GM19193 (cell line): ENCODE data around the gene BCL2.

Experiments used
- POLR2A ChIP-seq: IDR thresholded peaks from 4 replicates; pipeline ENCODE4 v1.6.1; 2011; ENCODE audit not compliant: insufficient read depth, insufficient read length; ENCODE audit errors: extremely low read depth

The BCL2 gene

DNA sequence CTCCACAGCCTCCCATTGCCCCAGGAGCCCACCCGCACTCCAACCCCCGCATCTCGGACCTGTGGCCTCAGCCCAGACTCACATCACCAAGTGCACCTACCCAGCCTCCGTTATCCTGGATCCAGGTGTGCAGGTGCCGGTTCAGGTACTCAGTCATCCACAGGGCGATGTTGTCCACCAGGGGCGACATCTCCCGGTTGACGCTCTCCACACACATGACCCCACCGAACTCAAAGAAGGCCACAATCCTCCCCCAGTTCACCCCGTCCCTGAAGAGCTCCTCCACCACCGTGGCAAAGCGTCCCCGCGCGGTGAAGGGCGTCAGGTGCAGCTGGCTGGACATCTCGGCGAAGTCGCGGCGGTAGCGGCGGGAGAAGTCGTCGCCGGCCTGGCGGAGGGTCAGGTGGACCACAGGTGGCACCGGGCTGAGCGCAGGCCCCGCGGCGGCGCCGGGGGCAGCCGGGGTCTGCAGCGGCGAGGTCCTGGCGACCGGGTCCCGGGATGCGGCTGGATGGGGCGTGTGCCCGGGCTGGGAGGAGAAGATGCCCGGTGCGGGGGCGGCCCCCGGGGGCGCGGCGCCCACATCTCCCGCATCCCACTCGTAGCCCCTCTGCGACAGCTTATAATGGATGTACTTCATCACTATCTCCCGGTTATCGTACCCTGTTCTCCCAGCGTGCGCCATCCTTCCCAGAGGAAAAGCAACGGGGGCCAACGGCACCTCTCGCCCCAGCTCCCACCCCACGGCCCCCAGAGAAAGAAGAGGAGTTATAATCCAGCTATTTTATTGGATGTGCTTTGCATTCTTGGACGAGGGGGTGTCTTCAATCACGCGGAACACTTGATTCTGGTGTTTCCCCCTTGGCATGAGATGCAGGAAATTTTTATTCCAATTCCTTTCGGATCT, 1.3 kb downstream of the BCL2 start:
- peak; percentile 83 for TF ChIP-seq POLR2A

DNA sequence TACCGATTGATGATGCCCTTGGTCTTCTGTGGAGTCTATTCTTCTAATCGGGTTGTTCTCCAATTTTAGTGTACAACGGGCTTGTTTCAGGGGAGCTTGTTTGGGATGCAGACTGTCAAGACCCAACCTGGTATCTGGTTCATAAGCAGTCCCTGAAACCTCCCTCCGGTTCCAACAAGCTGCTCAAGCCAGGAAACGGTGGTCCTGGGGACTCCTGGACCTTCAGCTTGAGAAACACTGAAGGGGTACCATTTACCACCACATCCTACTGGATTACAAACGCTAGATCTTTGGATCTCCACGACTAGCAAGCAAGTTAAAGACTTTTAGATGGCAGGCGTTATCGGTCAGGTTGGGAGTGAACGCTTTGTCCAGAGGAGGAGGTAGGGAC, 2.0 kb downstream of the BCL2 start:
- no peak for TF ChIP-seq POLR2A

DNA sequence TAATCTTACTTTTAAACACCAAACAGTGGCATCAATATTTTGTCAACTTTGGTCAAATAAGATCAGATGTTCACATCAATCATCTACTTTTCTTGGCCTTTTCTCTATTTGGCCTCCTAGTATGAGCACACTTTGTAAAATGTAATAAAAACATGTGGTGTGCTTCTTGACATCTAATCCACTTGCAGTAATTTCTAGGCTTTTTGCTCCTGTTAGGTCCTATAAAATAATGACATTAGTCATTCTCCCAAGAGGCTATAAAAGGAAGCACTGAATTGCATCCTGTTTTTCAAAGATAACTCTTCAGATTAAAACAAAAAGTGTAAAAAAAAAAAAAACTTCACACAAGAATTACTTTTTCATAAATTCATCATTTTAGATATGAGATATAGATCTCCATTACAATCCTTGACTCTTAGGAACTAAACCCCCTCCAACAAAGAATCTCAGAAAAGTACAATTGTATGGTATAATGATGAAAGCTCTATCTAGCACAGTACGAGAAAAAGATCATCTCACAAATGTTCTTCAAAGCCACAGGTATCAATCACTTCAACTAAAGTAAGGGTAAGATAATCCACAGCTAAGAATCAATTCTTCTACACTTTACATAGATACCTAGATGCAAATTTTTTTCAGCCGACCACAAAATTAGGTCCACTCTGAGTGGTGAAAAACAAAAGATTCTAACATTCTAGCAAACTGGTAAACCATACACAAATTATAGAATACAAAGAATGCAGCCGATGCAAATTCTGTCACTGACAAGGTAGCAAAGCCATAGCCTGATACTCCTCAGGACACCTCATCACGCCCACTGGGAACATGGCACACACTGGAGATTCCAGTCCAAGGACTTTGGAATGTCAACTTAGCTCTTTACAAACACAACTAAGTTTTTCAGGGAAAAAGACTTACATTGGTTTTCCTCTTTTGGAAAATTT, 2.7 kb downstream of the BCL2 start:
- TF ChIP-seq POLR2A, result peak; percentile 50

DNA sequence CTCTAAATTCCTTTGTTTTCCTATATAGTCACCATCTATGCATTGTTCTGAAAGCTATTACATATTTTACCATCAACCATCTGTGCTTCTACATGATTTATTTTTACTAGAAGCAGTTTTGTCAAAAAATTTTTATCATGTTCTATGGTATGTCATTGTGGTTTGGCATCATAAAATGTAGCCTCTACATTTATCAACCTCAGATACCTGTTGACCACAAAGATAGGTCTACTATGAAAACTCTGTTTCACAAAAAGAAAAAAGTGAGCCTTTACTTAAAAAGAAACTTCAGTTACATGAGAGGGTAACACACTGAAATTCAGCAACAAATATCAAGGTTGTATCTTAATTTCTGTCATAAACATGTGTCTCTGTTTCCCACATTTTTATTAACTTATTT, 3.7 kb downstream of the BCL2 start:
- TF ChIP-seq POLR2A, result no peak

DNA sequence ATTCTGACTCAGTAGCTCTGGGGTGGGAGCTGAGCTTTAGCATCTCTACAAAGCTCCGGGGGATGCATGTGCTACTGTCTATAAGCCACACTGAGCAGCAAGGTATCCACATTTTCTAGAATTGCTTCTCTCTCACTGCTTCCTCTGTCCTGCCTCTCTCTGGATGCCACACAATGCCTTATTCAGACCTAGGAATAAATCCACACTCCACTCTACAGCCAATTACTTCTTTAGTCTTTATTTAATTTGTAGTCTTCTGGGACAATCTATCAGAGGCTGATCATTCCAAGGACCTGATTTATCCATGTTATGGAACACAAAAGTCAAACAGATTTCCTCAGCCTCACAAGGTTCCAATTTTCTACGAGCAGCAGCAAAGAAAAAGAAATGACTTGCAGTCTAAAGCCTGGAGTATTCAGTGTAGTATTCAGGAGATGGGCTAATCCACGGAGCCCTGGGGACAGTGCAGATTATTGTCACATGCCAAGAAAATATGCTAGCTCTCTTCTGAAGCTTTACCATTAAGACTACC, 4.4 kb downstream of the BCL2 start:
- no peak for TF ChIP-seq POLR2A

DNA sequence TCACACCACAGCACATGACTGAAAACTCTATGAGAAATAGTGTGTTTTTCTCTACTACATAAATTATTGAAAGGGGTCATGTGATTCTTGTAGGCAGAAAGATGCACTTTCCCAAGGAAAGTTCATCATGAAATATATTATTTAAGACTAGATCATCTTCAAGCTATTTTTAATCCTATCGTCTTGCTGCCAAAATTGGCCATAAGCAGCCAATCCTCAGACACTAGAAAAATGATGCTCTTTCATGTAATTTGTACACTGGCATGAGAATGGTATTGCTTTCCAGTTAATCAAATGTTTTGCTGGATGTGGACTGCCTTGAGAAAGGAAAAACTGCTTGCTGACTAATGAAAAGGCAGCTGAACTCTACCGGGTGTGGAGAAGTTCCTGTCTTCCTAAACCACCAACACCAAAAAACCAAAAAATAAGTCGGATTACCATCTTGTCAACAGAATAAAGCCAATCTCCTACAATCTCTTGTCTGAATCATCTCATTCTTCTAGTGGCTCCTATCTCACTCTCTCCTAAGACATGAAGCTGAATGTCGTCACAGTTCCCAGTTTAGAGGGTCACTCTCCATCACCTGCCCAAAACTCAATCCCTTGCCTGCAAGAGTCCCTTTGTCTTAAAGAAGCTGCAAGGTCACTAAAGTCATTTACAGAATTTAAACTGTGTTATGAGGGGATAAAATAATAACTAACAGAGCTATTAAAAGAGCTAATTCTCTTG, 5.3 kb downstream of the BCL2 start:
- no peak for TF ChIP-seq POLR2A

DNA sequence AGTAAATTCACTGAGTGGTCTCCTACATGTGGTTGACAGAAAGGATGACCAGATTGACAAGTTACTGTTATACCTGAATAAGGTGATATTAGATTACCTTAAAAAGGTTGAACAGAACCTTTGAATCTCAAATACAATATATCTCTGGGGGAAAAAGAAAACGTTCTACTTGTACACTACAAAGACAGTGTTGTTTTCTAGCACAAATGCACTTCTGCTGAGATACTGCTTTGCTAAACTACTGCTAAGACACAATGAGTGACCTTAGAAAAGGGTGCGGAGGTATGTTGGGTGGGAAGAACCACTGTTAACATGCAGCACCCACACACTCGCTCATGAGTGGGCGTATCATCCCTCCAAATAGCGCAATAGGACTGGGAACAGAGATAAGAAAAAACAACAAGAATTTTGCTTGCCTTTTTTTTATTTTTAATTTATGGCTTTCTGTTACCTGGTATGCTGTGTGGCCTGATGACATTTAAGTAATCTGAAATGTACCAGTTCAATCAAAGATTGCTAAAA, 6.1 kb downstream of the BCL2 start:
- TF ChIP-seq POLR2A, result no peak

DNA sequence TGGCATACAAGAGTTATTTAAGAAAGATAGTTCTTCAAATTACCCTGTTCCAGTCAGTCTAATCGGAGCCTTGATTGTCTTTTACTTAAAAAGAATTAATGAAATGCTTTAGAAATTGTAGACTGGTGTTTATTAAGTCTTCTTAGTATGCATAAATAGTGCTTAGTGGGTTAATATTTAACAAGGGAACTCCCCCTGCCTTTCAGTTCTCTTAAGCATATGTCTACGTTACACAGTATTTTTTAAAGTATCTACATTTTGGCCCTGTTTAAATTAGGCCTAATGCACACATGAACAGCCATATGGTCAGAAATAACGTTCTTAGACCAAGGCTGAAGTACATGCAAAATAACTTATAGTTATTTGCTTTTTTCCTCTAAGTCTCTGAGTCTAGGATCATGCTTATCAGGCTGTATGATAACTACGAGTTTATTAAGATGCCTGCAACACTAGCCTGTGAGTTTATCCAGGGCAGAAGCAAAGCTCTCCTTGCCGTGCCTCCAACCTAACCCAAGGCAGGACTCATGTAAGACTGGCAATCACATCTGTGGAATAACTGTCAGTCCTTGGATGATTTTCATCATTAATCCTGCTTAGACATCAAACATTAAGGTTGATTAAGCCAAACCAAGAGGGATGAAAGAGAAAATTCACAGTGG, 6.7 kb downstream of the BCL2 start:
- TF ChIP-seq POLR2A, result peak; percentile 10

DNA sequence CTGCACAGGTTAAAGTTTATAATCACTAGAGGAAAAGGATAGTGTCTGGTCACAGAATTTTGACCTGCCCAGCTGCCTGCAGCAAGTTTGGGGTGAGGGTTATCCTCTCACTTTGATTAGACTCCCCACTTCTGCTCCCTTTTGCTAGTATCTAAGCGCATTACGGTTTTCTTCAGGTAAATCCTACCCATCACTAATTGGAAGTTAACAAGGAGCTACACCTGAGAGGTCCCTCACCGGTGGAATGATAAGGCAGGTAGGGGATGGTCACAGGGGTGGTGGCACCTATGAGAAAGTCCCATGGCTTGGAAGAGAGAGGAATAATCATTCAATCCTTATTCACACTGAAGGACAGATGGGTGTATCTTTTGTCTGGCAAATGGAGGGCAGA, 7.6 kb downstream of the BCL2 start:
- TF ChIP-seq POLR2A, result peak; percentile 45

DNA sequence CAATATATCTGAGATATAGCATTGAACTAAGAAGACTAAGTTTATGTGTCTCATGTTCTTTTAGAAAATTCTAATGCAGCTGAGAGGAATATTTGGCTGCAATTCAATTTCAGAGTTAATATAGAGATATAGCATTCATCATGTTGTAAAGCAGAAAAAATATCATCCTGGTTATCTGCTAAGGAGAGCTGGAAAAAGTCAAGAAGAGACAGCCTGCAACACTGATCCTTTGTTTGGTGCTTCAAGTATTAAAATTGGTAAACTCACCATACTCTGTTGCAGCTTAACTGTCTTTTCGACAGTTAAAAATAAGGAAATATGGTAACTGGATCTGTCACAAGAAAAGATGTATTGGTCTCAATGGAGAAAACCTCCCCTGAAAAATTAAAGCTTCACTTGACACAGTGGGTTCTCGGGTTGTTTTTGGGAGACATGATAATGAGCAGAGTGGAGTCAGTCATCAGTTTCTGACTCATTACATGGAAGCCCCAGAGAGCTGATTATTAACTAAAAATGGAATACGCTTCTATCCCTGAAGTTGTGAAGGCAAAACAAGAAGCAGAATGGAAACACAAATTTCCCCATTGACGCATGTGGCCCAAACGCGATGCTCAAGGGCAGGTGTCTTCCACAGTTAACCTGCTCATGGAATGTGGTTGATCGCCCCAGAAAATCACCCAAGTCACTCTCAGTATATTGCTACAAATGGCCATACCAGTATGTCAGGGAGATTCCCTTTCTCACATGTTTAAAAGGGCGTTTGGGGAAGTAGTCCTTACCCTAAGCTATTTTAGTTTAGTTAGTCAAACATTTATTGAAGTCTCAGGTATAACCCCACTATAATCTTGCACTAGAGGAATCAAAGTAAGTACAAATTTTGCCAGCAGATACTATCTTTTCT, 8.2 kb downstream of the BCL2 start:
- TF ChIP-seq POLR2A, result no peak

DNA sequence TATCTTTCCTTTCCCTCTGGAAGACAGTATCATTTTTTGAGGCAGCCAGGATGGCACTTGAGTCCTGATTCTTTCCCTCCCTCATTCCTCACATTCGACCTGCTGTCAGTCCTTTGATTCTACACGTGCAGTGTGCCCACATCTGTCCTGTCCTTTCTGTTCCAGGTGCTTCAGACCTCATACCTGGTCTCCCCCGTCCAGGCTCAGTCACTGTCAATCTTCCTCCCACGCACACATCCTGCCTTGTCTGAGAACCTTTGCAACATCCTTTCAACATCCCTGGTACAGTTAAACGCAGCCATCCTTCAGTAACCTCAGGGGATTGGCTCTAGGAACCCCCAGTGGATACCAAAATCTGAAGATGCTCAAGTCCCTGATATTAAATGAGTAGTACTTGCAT, 10.1 kb downstream of the BCL2 start:
- no peak for TF ChIP-seq POLR2A

DNA sequence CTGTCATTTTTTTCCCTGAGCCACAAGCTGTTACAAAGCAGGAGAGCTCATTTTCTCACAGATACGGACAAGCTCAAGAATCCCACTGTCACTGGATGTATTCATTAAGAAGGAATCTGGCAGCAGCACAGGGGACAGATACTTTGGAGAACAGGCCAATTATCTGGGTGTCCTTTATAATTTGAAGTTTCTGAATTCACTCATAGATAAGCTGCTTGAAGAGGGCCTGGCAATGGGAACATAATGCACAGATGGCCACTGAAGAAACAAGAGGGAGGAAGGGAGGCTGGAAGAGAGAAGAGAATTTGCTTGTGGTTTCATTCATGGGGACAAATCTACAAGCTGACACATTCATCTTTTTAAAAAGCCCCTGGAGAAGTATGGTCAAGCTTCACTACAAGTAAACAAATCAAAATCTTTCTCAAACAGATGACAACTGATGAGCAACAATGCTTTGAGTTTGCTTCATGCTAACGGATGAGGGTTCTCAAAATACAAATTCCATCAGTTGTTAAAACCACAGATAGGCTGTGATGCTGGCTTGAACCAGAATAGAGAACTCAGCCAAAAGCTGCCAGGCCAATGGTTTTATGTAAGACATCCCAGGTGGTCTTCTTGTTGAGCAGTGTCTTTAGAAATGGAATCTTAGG, 11.9 kb downstream of the BCL2 start:
- TF ChIP-seq POLR2A, result no peak

DNA sequence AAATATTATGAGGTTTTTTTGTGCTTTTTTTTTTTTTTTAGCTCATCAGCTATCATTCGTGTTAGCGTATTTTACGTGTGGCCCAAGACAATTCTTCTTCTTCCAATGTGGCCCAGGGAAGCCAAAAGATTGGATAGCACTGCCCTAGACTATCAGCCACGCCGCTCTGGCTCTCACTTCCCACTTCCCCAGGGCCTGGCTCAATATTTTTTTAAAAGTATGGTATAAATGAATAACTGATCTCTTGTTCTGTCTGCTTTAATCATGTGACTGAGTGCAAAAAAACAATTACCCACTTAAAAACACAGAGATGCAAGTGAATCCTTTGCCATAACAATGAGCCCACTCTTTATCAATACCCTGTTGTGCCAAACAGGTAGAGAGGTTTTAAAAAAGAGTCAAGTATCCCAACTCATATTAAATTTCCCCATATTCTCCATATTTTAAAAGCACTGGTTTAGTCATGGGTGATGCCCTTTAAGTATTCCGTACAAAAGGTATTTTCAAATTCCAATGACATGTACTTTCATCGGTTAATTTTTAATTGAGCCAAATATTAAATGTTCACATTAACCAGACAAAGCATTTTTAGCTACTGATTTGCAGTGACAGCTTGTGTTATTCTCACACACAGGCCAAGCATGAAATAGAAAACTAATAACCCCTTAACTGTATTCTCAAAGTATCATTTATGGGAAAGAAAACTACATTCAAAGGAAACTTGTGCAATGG, 12.6 kb downstream of the BCL2 start:
- TF ChIP-seq POLR2A, result no peak

DNA sequence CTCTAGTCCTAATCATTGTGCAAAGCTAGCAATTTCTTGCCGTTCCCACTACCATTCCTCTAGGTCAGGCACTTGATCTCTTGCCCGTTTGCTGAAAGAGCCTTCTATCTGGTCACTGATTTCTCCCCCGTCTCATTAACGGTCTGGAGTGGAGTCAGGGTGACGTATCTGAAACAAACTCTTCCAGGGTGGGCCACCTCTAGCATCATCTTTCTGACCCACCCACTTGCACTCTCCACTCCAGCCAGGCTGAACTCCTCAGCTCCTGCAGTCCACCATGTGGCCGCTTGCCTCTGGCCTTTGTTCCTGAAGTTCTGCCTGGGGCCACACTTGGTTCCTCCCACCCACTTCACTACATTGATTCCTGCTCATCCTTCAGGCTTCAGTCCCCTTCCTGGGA, 13.3 kb downstream of the BCL2 start:
- TF ChIP-seq POLR2A, result no peak
